ENCODE results near the gene THSD4.

GRCh38 chr15:71393383-71393782, 278.1 kb downstream of the THSD4 start:
- no peak for TF ChIP-seq CTCF (conservative IDR thresholded peaks at IDR 0.05; ENCODE audit: low read depth, low read length)
- TF ChIP-seq EZH2 (IDR thresholded peaks at IDR 0.05; ENCODE audit: low read length, unreplicated experiment) = no peak
